Activated T-cell treated with anti-CD3 and anti-CD28 coated beads for 48 hours (primary cell): ENCODE data around the gene KLHDC7A.

ENCODE experiments used
- DNase-seq: peaks from one replicate; pipeline ENCODE4 v3.0.0-alpha.2; 2020; ENCODE audit warnings: low read depth

Gene KLHDC7A

DNA sequence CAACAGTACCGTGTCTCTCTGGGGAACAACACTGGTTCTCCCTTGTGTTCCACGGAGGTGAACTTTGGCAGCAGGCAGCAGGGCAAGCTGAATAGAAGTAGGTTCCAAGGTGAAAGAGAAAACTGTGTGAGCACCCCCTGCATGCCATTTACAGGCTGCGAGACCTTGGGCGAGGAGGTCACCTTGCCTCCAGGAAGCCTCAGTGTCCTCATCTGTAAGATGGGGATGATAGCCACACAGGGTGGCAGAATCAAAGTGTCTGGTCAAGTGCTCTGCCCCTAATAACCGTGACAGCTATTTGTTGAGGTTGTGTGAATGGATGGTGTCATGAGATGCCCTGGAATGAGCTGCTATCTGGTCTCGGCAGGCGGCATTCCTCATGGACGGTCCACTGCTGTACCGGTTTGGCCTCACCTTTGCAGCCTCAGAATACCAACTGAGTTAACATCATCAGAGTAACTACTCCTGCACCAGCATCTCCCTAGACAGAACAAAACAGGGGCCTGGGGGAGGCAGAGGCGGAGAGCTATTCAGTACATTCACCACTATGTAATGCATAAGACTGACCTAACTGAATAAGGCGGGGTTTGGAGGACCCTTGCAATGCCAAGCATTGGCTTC is 7.4 kb upstream of the KLHDC7A start:
- no peak for DNase-seq

DNA sequence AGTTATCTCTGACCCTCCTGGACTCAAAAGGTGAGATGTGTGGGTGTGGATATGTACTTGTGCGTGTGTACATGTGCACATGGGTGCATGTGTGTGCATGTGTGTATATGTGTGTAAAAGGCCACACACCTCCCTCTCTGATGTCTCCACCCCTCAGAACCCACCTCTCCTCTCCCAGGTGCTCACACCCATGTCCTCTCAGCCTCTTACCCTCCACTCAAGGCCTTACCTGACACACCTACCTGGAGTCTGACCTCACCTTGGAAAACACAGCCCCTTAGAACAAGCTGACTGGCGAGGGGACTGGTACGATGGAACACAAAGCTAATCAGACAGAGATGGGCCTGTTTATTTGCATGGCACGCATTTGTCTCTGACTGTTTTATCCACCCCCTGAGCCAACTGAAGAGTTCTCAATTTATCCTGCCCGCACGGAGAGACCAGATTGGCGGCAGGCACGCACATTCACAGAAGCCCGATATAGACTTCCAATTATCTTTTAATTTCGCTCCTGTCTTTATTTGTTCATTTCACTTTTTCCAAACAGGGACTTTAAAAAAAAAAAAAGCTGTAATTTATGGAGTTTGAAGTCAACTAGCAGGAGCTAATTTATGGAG is 6.1 kb upstream of the KLHDC7A start:
- DNase-seq, result no peak

DNA sequence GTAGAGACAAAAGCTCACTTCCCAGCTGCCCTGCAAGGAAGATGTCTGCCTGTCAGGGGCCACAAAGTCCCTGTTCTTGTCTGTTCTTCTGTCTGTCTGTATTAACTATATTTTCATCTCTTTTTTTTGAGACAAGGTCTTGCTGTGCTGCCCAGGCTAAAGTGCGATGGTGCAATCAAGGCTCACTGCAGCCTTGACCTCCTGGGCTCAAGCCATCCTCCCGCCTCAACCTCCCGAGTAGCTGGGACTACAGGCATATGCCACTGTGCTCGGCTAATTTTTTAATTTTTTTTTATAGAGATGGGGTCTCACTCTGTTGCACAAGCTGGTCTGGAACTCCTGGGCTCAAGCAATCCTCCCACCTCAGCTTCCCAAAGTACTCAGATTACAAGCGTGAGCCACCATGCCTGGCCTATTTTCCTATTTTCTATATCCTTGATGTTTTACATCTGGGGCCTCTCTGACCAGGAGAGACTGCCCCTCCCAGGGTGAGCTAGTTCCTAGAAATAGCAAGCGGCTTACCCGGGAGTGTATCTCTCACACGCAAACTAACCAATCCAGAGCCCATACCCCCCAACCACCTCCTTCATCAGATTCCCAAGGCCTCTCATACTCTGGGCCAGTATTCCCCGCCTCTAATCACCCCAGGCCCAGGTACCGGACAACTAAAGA is 5.4 kb upstream of the KLHDC7A start:
- DNase-seq, result no peak

DNA sequence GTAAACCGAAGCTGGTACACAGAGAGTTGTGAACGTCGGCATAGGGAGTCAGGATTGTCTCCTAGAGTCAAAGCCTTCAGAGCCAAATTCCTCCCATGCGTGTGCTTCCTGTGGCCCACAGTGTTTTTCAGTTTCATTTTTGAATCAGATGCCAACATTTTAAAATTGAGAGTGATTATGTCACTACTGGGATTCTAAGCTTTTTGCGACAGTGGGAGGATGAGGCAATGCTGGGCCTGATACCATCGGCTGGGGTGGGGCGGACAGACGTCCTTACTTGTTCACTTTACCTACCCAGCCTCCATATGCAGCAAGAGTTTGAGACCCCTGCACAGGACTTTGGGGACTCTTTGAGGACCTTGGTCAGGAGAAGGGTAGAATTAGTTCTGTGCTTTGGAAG is 1.3 kb upstream of the KLHDC7A start:
- no peak for DNase-seq

DNA sequence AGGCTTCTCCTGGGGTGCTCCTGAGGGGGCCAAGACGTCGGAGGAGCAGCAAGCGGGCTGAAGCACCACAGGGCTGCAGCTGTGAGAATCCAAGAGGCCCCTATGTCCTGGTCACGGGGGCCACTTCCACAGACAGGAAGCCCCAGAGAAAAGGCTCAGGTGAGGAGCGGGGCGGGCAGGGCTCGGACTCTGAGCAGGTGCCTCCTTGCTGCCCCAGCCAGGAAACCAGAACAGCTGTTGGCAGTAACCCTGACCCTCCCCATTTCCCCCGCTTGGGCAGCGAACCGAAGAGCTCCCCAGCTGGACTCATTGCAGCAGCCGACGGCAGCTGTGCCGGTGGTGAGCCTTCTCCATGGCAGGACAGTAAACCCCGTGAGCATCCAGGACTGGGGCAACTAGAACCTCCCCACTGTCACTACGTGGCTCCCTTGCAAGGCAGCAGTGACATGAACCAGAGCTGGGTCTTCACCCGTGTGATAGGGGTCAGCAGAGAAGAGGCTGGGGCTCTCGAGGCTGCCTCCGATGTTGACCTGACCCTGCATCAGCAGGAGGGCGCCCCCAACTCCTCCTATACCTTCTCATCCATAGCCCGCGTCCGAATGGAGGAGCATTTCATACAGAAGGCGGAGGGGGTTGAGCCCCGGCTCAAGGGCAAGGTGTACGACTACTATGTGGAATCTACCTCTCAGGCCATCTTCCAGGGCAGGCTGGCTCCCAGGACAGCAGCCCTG is 625 bp downstream of the KLHDC7A start:
- DNase-seq, result no peak

DNA sequence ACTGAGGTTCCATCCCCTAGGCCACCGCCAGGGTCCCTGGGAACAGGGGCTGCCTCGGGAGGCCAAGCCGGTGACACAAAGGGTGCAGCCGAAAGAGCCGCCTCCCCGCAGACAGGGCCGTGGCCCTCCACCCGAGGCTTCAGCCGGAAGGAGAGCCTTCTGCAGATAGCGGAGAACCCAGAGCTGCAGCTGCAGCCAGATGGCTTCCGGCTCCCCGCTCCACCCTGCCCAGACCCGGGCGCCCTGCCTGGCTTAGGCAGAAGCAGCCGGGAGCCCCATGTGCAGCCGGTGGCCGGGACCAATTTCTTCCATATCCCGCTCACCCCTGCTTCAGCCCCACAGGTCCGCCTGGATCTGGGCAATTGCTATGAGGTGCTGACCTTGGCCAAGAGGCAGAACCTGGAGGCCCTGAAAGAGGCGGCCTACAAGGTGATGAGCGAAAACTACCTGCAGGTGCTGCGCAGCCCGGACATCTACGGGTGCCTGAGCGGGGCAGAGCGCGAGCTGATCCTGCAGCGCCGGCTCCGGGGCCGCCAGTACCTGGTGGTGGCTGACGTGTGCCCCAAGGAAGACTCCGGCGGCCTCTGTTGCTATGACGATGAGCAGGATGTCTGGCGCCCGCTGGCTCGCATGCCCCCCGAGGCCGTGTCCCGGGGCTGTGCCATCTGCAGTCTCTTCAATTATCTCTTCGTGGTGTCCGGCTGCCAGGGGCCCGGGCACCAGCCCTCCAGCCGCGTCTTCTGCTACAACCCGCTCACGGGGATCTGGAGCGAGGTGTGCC is 1.4 kb downstream of the KLHDC7A start:
- no peak for DNase-seq

DNA sequence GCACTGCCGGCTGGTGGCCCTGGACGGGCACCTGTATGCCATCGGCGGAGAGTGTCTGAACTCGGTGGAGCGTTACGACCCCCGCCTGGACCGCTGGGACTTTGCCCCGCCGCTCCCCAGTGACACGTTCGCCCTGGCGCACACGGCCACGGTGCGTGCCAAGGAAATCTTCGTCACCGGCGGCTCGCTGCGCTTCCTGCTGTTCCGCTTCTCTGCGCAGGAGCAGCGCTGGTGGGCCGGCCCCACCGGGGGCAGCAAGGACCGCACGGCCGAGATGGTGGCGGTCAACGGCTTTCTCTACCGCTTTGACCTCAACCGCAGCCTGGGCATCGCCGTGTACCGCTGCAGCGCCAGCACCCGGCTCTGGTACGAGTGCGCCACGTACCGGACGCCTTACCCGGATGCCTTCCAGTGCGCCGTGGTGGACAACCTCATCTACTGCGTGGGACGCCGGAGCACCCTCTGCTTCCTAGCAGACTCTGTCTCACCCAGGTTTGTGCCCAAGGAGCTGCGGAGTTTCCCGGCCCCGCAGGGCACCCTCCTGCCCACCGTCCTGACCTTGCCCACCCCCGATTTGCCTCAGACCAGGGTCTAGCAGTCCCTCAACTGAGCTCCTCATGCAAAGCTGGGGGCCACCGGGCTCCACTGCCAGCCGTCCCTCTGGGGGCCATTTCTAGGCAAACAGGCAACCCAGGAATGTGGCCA is 2.1 kb downstream of the KLHDC7A start:
- DNase-seq, result no peak

DNA sequence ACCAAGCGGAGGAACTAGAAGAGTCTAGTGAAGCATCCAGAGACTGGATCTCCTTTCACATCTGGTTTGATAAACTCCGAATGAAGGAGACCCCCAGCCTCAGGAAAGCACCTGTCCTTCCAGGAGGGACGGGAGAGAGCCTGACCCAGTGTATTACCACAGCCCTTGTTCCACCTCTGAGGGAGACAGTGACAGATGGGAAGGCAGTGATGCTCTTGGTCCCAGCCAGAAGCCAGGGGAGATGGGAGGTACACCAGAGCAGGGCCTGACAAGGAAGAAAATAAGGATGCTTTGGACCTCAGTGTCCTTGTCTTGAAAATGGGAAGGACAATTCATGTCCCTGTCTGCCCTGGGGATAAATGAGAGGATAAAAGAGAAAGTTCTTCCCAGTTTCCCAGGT is 3.5 kb downstream of the KLHDC7A start:
- DNase-seq, result no peak

DNA sequence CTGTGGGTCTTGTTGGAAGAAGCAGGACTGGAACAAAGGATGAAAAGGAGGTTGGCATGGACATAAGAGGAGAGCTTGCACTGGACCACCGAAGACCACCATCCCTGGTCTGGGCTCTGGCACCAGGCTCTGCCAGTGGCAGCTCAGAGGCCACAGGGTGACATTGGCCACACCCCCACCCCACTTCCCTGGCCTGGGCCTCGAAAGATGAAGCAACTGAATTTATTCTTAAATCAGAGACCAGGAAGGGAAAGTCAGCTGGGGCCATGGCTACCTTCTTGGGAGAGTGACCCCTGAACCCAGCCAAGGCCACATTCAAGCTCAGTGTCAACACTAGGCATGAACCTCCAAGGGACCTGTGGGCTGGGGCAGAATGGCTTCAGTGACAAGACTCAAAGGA is 4.0 kb downstream of the KLHDC7A start:
- DNase-seq, result no peak

DNA sequence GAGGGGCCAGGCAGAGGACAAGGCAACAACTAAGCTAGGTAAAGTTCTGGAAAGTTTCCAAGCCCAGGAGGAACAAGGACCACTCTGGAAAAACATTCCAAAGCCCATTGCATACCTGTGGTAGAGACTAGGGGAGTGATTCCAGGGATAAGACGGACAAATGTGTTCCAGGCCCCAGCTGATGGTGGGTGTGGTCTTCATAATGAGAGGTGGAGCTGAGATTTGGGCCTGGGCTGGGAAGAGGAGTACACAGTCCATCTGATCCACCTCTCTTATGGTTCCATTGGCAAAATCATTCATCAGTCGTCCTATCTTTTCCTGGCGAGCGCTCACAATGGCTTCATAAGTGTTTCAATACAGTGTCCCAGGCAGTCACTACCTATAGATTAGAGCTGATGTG is 4.5 kb downstream of the KLHDC7A start:
- DNase-seq, result no peak

DNA sequence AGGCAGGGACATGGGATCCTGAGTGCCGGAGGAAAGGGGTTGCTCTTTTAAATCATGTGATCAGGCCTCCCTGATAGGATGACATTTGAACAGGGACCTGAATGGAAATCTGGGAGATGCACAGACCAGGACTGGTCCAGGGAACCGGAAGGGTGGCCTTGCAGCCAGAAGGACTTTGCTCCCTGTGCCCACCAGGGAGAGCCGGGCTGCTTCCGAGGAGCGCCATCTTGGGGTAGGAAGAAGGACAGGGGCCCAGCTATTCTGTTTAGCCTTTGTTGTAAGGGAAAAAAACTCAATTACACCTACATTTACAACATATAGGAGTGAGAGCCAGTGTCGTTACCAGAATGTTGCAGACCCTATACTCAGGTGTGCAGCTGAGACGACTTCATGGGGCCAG is 5.5 kb downstream of the KLHDC7A start:
- no peak for DNase-seq

DNA sequence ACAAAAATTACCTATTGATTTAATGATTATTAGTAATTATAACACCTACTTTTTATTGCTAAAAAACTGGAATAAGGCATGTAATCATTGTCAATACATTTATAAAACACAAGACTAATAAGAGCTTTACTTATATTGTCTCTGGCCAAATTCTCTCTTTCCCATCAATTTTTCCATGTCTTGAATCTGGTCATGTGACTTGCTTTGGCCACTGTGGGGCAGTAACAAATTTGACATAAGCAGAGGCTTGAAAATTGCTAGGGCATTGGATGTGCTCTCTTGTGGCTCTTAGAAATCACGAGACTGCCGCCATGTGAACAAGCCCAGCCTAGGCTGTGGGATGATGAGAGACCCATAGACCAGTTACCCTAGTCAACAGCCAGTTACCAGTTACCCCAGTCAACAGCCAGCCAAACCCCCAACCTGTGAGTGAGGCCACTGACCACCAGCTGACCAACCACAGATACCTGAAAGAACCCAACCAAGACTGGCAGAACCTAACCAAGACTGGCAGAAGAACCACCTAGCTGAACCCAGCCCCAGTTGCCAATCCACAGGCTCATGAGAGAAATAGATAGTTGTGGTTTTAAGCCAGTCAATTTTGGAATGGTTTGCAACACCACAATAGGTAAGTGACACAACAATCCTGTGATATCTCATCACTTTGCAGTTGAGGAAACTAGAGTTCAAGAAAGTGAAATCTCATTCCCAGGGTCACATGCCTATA is 8.8 kb downstream of the KLHDC7A start:
- no peak for DNase-seq

DNA sequence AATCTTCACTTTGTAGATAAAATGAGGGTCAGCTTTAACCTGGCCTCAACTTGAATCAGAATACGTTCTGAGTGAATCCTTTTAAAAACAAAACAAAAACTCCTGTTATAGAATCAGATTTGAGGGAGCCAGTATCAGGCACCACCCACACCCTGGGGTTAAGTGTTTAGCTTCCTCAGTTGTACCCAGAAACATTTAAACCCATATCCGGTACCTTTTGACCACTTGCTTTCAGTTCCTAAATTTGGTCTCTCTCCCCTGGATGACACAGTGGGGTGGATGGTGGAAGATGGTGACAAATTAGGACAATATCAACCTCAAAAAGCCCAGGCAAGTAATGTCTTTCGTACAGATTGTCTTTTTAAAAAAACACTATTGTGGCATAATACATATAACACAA is 10.4 kb downstream of the KLHDC7A start:
- DNase-seq, result no peak

DNA sequence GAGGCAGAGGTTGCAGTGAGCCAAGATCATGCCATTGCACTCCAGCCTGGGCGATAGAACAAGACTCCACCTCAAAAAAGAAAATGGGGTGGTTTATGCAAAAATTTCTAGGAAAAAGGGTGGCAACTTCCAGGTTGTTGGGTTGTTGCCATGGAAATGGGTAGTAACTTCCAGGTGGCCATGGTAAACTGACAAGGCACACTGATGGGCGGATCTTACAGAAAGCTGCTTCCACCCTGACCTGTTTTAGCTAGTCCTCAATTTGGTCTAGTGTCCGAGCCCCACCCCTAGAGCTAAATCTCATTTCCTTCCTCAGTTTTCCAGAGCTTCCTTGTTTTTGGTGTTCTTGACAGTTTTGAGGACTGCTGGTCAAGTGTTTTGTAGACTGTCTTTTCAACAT is 13.6 kb downstream of the KLHDC7A start:
- no peak for DNase-seq

DNA sequence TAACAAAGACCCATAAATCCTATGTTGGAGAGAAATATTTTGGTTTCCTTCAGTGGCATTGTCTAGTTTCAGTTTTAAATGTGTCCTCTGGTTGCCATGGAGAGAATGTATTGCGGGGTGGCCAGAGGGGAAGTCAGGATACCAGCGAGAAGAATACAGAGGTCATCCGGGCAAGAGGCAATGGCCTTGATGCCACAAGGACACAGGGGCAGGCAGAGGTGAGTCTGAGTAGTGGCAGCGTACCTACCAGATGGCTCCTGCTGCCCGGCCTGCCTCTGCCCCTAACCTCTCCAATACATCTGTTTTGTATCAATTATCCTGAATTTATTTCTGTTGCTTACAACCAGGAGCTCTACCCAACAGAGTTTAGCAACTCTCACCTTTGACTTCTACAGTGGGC is 14.9 kb downstream of the KLHDC7A start:
- no peak for DNase-seq

DNA sequence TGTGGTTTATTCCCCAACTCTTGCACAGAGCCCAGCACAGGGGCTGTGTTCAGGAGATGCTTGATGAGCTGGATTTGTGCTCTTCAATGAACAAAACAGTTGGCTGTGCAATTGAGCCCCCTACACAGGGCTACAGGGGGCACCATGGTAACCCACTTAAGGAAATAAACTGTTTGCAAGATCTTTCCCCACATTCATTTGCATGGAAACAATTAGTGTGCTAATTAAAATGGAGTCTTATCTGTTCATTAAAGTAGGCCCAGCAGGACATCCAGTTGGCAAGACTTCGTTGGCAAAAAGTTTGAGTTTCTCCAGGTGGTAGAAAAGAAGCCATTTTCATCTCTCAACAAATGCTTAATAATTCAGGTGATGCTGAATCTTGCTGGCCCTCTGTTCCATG is 15.3 kb downstream of the KLHDC7A start:
- no peak for DNase-seq

DNA sequence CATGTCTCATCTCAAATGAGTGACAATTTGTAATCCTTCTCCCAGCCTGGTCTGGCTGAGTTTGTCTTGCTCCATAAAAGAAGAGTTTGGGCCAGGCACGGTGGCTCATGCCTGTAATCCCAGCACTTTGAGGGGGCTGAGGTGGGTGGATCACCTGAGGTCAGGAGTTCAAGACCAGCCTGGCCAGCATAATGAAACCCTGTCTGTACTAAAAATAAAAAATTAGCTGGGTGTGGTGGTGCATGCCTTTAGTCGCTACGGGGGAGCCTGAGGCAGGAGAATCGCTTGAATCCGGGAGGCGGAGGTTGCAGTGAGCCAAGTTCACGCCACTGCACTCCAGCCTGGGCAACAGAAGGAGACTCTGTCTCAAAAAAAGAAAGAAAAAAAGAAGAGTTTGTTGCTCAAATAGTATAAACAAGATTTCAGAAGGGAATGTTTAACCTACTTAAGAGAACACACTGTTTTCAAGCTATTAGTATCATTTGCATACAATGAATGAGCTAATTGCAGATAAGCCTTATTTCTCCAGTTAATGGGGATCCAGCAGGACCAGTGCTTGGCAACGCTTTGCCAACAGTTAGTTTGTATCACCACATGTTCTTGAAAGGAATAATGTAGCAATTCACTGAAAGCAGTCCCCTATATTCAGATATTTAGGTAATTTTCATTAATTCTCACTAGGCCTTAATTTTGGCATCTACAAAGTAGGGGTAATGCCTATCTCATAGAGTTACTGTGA is 15.9 kb downstream of the KLHDC7A start:
- no peak for DNase-seq

DNA sequence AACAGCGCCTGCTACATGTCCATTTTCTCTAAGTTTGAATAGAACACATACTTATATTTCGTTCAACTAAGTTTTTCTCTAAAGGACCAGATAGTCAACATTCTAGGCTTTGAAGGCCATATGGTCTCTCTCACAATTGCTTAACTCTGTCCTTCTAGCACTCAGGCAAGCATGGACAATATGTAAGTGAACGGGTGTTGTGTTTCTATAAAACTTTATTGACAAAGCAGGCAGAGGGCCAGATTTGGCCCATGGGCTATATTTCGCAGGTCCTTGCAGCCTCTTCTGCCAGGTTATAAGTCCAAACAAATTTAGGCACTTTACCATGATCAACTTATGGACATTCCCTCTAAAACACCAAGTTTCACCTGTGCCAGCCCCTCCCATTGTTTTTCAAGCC is 21.1 kb downstream of the KLHDC7A start:
- DNase-seq, result no peak

DNA sequence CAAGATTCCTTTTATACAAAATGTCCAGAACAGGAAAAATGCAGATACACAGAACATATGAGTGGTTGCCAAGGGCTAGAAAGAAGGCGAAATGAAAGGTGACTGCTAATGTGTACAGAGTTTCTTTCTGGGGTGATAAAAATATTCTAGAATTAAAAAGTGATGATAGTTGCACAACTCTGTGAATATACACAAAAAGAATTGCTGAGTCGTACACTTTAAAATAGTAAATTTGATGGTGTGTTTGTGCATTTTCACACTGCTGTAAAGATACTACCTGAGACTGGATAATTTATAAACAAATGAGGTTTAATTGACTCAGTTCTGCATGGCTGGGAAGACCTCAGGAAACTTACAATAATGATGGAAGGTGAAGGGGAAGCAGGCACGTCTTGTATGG is 23.9 kb downstream of the KLHDC7A start:
- no peak for DNase-seq

DNA sequence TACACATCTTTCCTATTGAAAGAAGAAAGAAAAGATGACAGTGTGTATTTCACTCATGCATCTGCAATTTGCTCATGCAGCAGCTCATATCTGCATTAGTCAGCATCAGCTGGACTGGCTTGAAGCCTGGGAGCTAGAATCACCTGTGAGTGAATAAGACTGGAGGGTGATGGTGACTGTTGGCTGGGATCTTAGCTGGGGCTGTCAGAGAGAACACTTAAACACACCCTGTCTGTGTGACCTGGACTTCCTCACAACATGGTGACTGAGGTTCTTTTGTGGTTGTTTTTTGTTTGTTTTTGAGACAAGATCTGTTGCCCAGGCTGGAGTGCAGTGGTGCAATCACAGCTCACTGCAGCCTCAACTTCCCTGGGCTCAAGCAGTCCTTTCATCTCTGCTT is 24.9 kb downstream of the KLHDC7A start:
- DNase-seq, result no peak
